Measurements from ENCODE around the gene CUEDC1.

GRCh38 chr17:57868007-57868909 is 87.0 kb downstream of the CUEDC1 start:
- TF ChIP-seq CTCF (IDR thresholded peaks at IDR 0.05; ENCODE audit: insufficient read depth, low read length), result peak; percentile 20
- TF ChIP-seq REST (IDR thresholded peaks at IDR 0.05; ENCODE audit: insufficient replicate concordance, low read depth), result no peak
- peak; percentile 97 for TF ChIP-seq POLR2AphosphoS5 (IDR thresholded peaks at IDR 0.05; ENCODE audit: low read depth)
- TF ChIP-seq SPI1 (IDR thresholded peaks at IDR 0.05; ENCODE audit: borderline replicate concordance, low read depth), result peak; percentile 99
- TF ChIP-seq GABPA (IDR thresholded peaks at IDR 0.05; ENCODE audit: low read depth), result 0 out of 2 replicates have a peak, but pooled peaks have one; percentile 17

Data from HL-60 (cell line).